Heart left ventricle (tissue), 13 donors: ENCODE results near the gene SUGCT.

Experiments used
- POLR2A ChIP-seq, 2 donors: fragments of 450-650 bp; IDR thresholded peaks; one replicate each; pipeline ENCODE4 v1.6.1; 2017; ENCODE audit warnings: antibody characterized with exemption in 2 of 2, mild to moderate bottlenecking in 2 of 2, moderate library complexity in 2 of 2
- TF ChIP-seq, protein P1 (sequence below), 12 donors: fragments of 200-600 bp; sonication (generic) in 4 of 12; IDR thresholded peaks; one replicate each; pipeline versions ENCODE4 v1.5.0 to v1.8.0; 2018 to 2022; ENCODE audit warnings: antibody characterized with exemption in 12 of 12, mild to moderate bottlenecking in 5 of 12
- donor health status: ischemic (EF 13 %, LVEDD 7.1; RV severe dilation, severe dysfunction).
- donor health status: DM: no; HTN: yes; CAD: no.
- donor health status: DM: no; HTN: no; CAD: no.
- donor health status: ischemic (EF 25% LVEDD 6.9; RV normal size, moderate dysfunction).
- donor health status: ischemic (EF 25% LVEDD 5.7; RV mildly dilated, moderate dysfunction).
- donor health status: ischemic (EF 35%, LVEDD 5.7; RV mildly dilated, moderate dysfunction).
- donor health status: nonischemic (EF 11% LVEDD 7.7; RV severe dilation, severe dysfunction).
- donor health status: DM: yes; HTN: yes; CAD: no.
- donor health status: PGD.
- donor health status: ischemic (EF 29% LVEDD 5.4; RV normal size, mild dysfunction).
- donor health status: nonischemic (EF 23%, LVEDD 6.1; RV moderate dilation, normal function).

GRCh38 chr7:40623863-40624262 is 489.1 kb downstream of the SUGCT start:
- TF ChIP-seq, protein P1, sequence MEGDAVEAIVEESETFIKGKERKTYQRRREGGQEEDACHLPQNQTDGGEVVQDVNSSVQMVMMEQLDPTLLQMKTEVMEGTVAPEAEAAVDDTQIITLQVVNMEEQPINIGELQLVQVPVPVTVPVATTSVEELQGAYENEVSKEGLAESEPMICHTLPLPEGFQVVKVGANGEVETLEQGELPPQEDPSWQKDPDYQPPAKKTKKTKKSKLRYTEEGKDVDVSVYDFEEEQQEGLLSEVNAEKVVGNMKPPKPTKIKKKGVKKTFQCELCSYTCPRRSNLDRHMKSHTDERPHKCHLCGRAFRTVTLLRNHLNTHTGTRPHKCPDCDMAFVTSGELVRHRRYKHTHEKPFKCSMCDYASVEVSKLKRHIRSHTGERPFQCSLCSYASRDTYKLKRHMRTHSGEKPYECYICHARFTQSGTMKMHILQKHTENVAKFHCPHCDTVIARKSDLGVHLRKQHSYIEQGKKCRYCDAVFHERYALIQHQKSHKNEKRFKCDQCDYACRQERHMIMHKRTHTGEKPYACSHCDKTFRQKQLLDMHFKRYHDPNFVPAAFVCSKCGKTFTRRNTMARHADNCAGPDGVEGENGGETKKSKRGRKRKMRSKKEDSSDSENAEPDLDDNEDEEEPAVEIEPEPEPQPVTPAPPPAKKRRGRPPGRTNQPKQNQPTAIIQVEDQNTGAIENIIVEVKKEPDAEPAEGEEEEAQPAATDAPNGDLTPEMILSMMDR (IDR thresholded peaks at IDR 0.05), result no peak
- TF ChIP-seq POLR2A (IDR thresholded peaks at IDR 0.05), result no peak
